ENCODE data around the gene POLK.

- TF ChIP-seq EZH2phosphoT487 (IDR thresholded peaks at IDR 0.05; ENCODE audit: insufficient read depth, low read depth) (no peak), EZH2 (IDR thresholded peaks at IDR 0.05; ENCODE audit: insufficient read depth, poor library complexity, severe bottlenecking) (no peak)
Observed at GRCh38 chr5:75627801-75628200, 116.1 kb downstream of the POLK start.
